Purkinje cell (primary cell): ENCODE data around the gene SERTAD1. TPM values are rescaled to one million over a fixed set of nuclear protein-coding genes. Genes with fewer than 3 reads are reported as not detected.

Experiments
- polyA plus RNA-seq: library from polyadenylated mRNA; unstranded; fragments of >200 nt; fragmentation: Nextera tagmentation; gene quantifications from 2 replicates; pipeline ENCODE4 v1.2.1, GENCODE V29; 2014

The SERTAD1 gene, protein sequence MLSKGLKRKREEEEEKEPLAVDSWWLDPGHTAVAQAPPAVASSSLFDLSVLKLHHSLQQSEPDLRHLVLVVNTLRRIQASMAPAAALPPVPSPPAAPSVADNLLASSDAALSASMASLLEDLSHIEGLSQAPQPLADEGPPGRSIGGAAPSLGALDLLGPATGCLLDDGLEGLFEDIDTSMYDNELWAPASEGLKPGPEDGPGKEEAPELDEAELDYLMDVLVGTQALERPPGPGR
- polyA plus RNA-seq = 0.52 and 2.1 TPM in 2 replicates

DNA sequence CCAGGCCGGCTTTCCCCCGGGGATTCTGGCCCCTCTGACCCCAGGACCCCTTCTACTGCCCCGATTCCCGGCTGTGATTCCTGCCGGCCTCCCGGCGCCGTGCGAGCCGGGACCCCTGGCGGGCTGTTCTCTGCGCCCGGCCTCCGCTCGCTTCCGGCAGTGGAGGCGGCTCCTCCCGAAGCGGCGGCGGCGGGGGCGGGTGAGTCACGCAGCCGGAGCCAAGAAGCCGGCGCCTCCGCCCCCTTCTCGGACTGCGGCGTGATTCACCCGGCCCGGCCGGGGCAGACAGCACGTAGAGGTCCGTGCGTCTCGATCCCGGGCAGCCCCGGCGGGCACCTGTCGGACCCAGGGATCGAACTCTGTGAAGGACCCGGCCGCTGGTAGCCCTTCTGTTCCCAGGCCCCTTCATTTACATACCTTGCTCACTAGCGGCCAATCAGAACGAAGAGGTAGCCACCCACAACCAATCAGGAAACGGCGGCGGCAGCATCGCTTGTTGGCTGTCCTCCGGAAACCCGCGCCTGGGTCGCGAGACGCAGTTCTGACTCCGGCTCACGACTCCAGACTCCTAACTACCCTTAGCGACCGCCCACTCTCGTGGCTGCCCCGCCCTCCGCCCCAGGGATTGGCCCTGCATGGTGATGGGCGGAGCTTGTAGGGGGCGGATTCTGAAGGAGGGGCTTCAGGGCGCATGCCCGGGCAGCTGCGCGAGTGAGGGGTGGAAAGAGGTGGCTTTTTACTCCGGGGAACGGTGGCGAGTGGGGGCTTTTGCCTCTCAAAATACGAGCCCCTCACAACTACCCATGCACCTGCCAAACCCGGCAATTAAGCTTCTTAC, at the start of gene SERTAD1:
TSS of gene SERTAD1 (minus strand) at position 543 of the 838 bp plus-strand sequence. CDS start 2,446 bp downstream, outside the sequence.

DNA sequence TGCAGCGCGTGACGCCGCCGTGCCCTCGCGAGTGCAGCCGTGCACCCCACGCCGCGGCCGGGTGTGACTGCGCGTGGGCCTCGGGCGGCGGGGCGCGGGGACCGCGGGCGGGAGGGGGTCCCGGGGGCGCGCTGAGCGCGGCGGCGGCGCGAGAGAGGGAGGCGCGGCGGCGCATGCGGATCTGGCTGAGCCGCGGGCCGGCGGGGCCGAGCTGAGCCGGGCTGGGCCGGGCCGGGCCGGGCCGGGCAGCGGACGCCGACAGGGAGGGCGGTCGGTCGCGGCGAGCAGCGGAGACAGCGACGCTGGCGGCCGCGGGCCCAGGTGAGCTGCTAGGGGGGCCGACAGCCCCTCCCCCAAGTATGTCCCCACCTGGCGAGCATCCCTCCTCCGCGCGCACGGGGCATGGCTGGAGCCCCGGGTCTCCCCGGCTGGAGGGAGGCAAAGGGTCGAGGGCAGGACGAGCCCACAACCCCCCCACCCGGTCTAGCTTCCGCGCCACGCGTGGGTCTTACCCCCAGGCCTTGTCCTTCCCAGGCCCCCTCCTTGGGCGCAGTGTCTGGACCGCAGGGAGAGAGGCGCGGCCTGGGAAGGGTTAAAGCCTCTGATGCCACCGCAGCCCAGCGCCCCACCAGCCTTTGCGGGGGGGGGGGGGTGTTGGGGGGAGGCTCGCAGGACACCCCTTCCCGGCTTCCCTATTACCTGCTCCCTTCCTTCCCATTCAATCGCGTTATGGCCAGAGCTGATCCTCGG, 41.4 kb upstream of the SERTAD1 start, which contains the start of gene SPTBN4:
TSS of gene SPTBN4 (plus strand) at position 17 of the 750 bp plus-strand sequence. CDS start 5,621 bp downstream, outside the sequence.

DNA sequence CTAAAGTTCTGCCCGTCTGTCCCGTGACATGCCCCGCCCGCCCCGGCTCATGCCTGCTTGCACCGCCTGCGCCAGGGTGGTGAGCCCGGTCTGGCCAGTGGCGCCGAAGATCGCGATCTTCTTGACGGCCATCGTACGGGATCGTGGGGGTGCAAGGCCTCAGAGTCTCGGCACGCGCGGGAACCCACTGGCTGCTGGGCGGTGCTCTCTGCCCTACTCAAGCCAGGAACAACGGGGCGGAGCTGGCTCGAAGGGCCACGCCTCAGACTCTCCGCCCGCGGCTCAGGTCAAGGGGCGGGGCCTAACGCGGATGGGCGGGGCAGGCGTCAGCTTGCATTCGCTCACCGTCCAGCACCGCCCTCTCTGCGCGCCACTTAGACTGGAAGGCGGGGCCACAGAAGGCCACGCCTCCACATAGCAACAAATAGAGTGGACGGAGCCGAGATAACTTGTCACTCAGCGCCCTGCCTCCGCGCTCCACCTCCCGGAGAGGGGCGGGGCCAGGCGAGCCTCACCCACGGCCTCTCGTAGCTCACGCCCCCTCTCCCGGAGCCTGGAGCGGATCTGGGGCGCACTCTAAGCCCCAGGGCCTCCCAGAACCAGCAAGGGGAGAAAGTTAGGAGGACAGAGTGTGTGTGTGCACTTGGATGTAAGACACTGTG, 39.9 kb upstream of the SERTAD1 start, which contains the start of gene BLVRB:
TSS of gene BLVRB (minus strand) at position 189 of the 662 bp plus-strand sequence. CDS start at position 132, 57 bp downstream.

DNA sequence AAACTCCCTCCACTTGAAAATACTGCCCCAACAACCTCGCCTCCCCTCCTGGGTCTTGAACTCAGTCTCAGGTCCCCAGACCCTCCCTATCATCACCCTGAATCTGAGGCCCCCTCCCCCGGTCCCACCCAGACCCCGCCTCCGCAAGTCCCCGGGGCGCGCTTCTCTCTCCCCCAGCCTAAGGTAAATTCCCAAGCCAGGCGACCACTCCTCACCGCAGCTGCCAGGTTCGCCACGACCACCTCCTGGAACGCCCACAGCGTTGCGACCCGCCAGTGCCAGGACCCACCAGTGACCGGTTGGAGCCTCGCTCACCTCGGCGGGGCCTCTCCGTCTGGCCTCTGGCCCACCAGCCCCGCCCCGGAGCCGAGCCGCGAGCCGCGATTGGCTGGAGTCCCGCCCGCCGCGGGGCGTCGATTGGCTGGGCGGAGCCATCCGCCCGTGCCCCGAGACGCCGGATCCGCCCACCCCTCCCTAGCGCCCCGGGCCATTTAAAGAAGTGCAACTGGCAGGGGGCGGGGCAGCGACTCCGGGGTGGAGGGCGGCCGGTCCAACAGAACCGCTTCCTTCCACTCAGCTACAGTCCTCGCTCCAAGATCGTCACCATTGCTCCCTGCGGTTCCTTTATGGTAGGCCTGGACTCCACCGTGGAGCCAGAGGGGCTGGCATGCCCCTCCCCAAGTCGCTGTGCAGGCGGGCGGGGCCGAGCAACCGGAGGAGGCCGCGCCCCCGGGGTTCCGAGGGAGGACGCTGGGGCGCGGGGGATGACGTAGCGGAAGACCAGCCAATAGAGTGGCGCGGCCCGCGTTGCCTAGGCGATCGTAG, 18.4 kb upstream of the SERTAD1 start, which contains the start of gene SERTAD3:
TSS of gene SERTAD3 (minus strand) at position 336 of the 825 bp plus-strand sequence. CDS start 2,255 bp downstream, outside the sequence.

DNA sequence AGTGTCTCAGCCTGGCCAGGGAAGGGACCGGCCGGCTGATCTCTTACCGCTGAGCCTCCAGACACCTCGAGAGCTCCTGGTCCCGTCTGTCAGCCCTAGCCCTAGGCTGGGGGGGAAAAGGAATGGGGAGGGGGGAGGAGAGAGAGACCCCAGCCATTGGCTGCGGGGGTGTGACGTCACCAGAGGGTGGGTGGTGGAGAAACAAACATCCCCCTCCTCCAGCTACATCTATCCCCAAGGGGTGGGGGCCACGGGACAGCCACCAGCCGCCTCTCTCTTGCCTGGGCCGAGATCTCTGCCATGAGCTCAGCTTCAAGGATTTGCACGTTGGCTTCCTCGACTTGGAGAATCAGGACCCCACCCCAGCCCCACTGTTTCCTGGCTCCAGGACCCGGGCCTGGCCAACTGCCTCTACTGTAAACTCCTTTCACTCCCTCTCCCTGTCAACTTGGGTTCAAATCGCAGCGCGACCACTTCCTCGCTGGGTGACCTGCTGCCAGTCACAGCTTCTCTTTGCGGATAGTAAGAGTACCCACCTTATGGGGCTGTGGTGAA, 12.4 kb downstream of the SERTAD1 start, which contains the start of gene PRX:
TSS of gene PRX (minus strand) at position 88 of the 555 bp plus-strand sequence. CDS start 5,446 bp downstream, outside the sequence.

DNA sequence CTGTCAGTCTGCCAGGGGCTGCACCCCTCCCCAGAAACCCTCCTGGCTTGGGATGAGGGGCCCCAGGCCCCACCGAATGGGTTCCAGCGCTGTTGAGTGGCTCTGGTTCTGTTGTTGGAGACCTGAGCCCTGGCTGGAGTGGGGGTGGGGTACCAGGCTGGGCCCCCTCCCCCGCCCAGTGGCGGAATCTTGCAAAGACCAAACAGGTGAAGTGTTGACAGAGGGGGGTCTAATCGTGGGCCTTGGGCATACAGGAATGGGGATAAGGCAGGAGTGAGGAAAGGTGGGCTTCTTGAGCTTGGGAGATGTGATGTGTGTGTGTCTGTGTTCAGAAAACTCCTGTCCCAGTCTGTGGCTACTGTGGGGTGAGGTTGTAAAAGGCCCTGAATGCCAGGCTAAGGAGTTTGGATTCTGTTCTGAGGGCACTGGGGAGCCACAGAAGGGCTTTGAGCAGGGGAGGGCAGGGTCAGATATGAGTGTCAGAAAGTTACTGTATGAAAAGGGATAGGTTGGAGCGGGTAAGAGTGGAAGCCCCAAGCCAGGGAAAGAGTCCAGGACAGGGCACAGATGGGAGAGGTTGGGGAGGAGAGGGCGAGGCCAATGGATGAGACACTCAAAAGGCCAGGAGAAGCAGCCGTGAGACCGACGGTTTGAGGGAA, 35.6 kb downstream of the SERTAD1 start, which contains the start of gene HIPK4:
TSS of gene HIPK4 (minus strand) at position 98 of the 659 bp plus-strand sequence. CDS start 279 bp downstream, outside the sequence.

Other genes starting within 250 kb of the SERTAD1 start
- not detected in 2 replicates for gene MAP3K10, start 234.6 kb downstream of the SERTAD1 start, polyA plus RNA-seq
- gene TTC9B, start 207.6 kb downstream of the SERTAD1 start, polyA plus RNA-seq = 1.6 and 14.9 TPM in 2 replicates
- gene CCNP, start 199.3 kb downstream of the SERTAD1 start, polyA plus RNA-seq = 0.73 TPM in 1 of 2 replicates, not detected in the other
- gene AKT2, start 140.6 kb downstream of the SERTAD1 start, polyA plus RNA-seq = 1.6 and 2.2 TPM in 2 replicates
- 1.8 and 5.8 TPM in 2 replicates for gene C19orf47, start 77.6 kb downstream of the SERTAD1 start, polyA plus RNA-seq
- 22.3 and 41.9 TPM in 2 replicates for gene PLD3, start 77.3 kb downstream of the SERTAD1 start, polyA plus RNA-seq
- gene HIPK4, start 35.8 kb downstream of the SERTAD1 start, polyA plus RNA-seq = 1.0 TPM in 1 of 2 replicates, not detected in the other
- gene PRX, start 12.6 kb downstream of the SERTAD1 start, polyA plus RNA-seq = not detected in 2 replicates
- gene SERTAD3, start 18.3 kb upstream of the SERTAD1 start, polyA plus RNA-seq = 0.43 and 2.0 TPM in 2 replicates
- 39.0 and 55.0 TPM in 2 replicates for gene BLVRB, start 39.8 kb upstream of the SERTAD1 start, polyA plus RNA-seq
- 3.2 and 3.4 TPM in 2 replicates for gene SPTBN4, start 41.0 kb upstream of the SERTAD1 start, polyA plus RNA-seq
- gene SHKBP1, start 150.9 kb upstream of the SERTAD1 start, polyA plus RNA-seq = 3.2 and 11.4 TPM in 2 replicates
- 1.8 and 2.0 TPM in 2 replicates for gene LTBP4, start 175.4 kb upstream of the SERTAD1 start, polyA plus RNA-seq